ENCODE measurements around the gene POLK.
"Not testable (repeated sequence)": the region's sequence is repeated elsewhere in the genome, so short reads cannot be mapped to it uniquely, and the experiment has no call there.

POLK gene

DNA sequence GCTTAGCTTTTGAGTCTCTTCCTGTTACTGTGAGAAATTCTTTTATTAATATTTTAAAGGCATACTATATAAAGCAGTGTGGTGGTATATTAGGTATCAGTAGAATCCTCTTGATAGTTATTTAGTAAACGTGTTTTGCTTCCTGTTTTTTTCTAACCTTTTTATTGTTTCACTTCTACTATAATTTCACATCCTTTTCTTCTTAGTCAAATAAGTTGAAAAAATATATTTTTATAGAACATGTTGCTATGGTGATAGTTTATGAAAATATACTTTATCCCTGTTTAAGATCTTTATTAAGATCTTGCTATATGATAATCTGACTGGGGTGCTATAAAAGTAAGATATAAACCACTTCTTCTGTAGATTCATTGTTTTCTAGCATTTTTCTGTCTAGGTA is 2.1 kb downstream of the POLK start:
- TF ChIP-seq POLR2AphosphoS5 (IDR thresholded peaks at IDR 0.05; ENCODE audit: low read depth, low read length) (no peak), TAF1 (IDR thresholded peaks at IDR 0.05; ENCODE audit: borderline replicate concordance, low read depth, low read length) (no peak), POLR2A (IDR thresholded peaks at IDR 0.05; ENCODE audit: low read depth, low read length) (no peak)
- DNase-seq (ENCODE audit: insufficient read length) (no peak), FAIRE-seq (peak; percentile 51)

DNA sequence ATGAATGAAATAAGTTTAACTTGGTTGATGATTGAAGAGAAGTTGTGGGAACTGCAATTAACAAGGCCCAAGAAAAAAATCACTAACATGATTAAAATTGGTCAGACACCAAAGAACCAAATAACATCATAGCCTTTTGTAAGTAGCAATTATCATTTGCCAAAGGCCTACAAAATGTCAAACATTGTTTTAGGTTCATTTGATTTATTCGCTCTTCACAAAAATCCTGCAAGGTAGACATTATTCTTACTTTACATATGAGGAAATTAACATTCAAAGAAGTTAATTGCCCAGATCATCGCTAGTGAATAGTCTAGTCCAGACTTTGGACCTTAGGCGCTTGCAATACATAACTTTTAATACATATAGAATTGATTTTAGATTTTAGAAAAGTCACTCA is 2.6 kb downstream of the POLK start:
- FAIRE-seq = peak; percentile 64
- TF ChIP-seq POLR2A (IDR thresholded peaks at IDR 0.05; ENCODE audit: low read depth, low read length) = no peak
- no peak for TF ChIP-seq POLR2AphosphoS5 (IDR thresholded peaks at IDR 0.05; ENCODE audit: low read depth, low read length)
- no peak for TF ChIP-seq TAF1 (IDR thresholded peaks at IDR 0.05; ENCODE audit: borderline replicate concordance, low read depth, low read length)

DNA sequence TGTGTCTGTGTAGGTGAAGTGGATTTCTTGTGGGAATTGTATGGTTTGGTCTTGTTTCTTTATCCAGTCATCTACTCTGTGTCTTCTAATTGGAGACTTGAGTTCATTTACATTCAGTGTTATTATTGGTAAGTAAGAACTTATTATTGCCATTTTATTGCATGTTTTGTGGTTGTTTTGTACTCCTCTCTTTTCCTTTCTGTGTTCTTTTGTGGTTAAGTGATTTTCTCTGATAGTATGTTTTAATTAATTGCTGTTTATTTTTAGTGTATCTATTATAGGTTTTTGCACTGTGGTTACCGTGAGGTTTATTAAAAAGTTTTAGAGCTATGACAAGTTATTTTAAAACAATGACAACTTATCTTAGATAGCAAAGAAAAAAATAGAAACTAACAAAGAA is 8.1 kb downstream of the POLK start:
- TF ChIP-seq POLR2A (IDR thresholded peaks at IDR 0.05; ENCODE audit: low read depth, low read length) = no peak
- no peak for TF ChIP-seq TAF1 (IDR thresholded peaks at IDR 0.05; ENCODE audit: borderline replicate concordance, low read depth, low read length)
- no peak for TF ChIP-seq POLR2AphosphoS5 (IDR thresholded peaks at IDR 0.05; ENCODE audit: low read depth, low read length)
- no peak for DNase-seq (ENCODE audit: insufficient read length)
- FAIRE-seq = no peak

More for the DNA sequence above, 2.6 kb downstream of the POLK start:
- DNase-seq (ENCODE audit: insufficient read length) = no peak

DNA sequence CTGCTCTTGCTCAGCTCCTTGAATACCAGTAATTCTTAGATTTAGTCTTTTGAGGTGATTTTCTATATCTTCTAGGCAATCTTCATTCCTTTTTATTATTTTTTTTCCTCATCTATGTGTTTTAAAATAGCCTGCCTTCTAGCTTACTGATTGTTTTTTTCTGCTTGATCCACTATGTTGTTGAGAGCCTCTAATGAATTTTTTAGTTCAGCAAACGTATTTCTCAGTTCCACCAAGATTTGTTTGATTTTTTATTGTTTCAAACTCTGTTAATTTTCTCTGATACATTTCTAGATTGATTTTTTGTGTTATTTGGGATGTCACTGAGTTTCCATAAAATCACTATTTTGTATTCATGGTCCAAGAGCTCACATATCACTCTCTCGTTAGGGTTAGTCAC is 9.5 kb downstream of the POLK start:
- TF ChIP-seq POLR2AphosphoS5 (IDR thresholded peaks at IDR 0.05; ENCODE audit: low read depth, low read length) = no peak
- no peak for TF ChIP-seq POLR2A (IDR thresholded peaks at IDR 0.05; ENCODE audit: low read depth, low read length)
- no peak for TF ChIP-seq TAF1 (IDR thresholded peaks at IDR 0.05; ENCODE audit: borderline replicate concordance, low read depth, low read length)
- no peak for FAIRE-seq
- no peak for DNase-seq (ENCODE audit: insufficient read length)

DNA sequence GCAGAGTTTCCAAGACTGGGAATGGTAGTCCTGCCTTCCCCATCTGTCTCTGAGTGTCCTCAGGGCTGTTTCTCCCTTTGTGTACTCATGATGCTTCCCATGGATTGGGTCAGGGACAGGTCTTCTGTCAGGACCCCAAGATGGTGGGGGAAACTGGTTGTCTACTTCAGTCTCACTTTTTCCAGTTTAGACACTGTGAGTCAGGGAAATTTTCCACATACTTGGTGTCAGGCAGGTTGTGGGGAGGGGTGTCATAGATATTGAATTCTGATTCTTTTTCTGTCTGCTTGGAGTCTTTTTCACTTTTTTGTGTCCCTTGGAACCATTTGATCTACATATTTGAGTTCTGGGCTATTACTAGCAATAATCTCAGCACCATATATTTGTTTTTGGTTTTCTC is 10.3 kb downstream of the POLK start:
- FAIRE-seq (no peak), DNase-seq (ENCODE audit: insufficient read length) (no peak)
- TF ChIP-seq POLR2A (IDR thresholded peaks at IDR 0.05; ENCODE audit: low read depth, low read length) (no peak), TAF1 (IDR thresholded peaks at IDR 0.05; ENCODE audit: borderline replicate concordance, low read depth, low read length) (no peak), POLR2AphosphoS5 (IDR thresholded peaks at IDR 0.05; ENCODE audit: low read depth, low read length) (no peak)

DNA sequence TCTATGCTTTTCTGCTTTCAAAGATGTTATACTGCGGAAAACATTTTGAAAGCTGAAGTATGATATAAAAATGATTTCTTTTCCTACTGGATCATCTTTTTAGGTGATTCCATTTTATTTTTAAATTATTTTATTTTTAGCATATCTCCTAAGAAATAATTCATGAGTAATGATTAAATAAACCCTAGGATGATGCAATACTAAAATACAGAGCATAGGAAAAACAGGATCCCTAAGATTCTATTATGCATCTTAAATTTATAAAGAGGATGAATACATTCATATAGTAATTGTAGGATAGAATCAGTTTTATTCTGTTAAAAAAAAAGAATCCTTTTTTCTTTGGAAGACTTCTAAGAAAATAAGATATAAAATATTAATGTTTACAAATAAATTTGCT is 10.9 kb downstream of the POLK start:
- DNase-seq (ENCODE audit: insufficient read length) (no peak), FAIRE-seq (no peak)
- TF ChIP-seq POLR2AphosphoS5 (IDR thresholded peaks at IDR 0.05; ENCODE audit: low read depth, low read length) (no peak), TAF1 (IDR thresholded peaks at IDR 0.05; ENCODE audit: borderline replicate concordance, low read depth, low read length) (no peak), POLR2A (IDR thresholded peaks at IDR 0.05; ENCODE audit: low read depth, low read length) (no peak)

DNA sequence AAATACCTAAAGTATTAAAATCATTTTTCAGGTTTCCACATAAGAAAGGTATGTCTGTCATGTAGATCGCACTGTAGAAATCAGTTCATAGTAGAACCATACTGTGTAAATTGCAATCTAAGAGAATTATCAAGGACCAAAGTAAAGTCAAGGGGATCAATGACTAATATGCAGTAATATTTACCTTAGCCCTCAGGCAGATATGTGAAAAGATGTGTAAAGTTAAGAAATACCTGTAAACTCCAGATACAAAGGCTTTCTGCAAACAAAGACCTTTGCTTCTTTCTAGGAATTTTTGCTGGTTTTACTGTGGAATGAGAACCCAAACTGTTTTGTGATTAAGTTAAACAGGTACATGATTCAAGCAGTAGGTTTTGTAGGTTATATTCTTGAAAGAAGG is 11.6 kb downstream of the POLK start:
- FAIRE-seq (peak; percentile 69), DNase-seq (ENCODE audit: insufficient read length) (no peak)
- no peak for TF ChIP-seq POLR2AphosphoS5 (IDR thresholded peaks at IDR 0.05; ENCODE audit: low read depth, low read length)
- TF ChIP-seq POLR2A (IDR thresholded peaks at IDR 0.05; ENCODE audit: low read depth, low read length) = no peak
- no peak for TF ChIP-seq TAF1 (IDR thresholded peaks at IDR 0.05; ENCODE audit: borderline replicate concordance, low read depth, low read length)

DNA sequence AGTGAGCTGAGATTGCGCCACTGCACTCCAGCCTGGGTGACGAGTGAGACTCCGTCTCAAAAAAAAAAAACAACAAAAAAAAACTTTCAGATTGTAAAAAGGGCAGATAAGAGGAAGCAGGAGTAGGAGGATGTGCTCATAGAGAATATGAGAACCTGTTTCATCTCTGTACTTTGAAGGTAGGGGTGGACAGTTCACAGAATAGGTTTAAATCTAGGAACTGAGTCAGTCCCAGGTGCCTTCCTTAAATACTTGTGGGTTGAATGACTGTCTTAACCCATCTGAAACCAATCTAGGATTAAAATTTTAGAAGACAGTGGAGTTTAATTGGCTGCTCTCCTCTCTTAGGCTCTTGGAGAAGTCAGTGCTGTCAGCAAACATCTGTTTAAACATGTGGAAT is 12.4 kb downstream of the POLK start:
- FAIRE-seq = peak; percentile 80
- DNase-seq (ENCODE audit: insufficient read length) = no peak
- TF ChIP-seq POLR2A (IDR thresholded peaks at IDR 0.05; ENCODE audit: low read depth, low read length) = no peak
- TF ChIP-seq TAF1 (IDR thresholded peaks at IDR 0.05; ENCODE audit: borderline replicate concordance, low read depth, low read length) = no peak
- TF ChIP-seq POLR2AphosphoS5 (IDR thresholded peaks at IDR 0.05; ENCODE audit: low read depth, low read length) = no peak

DNA sequence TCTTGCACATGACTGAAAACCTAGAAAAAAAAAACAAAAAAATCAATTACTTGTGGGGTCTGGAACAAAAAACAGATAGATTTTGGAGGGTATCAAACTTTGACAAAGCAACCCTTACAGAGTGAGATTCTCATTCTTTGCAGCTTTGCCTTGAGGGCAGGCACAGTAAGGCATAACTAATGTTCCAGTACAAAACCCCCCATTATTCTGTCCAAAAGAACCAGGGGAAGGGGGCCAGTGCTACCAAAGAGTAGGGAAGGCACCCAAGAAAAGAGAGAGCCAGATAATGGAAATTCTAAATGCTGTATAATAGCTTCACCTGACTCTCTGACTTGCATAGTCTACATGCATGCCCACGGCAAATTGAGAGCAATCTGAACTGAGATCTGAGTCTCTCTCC is 12.9 kb downstream of the POLK start:
- peak; percentile 62 for FAIRE-seq
- no peak for DNase-seq (ENCODE audit: insufficient read length)
- TF ChIP-seq POLR2A (IDR thresholded peaks at IDR 0.05; ENCODE audit: low read depth, low read length) (no peak), TAF1 (IDR thresholded peaks at IDR 0.05; ENCODE audit: borderline replicate concordance, low read depth, low read length) (no peak), POLR2AphosphoS5 (IDR thresholded peaks at IDR 0.05; ENCODE audit: low read depth, low read length) (no peak)

DNA sequence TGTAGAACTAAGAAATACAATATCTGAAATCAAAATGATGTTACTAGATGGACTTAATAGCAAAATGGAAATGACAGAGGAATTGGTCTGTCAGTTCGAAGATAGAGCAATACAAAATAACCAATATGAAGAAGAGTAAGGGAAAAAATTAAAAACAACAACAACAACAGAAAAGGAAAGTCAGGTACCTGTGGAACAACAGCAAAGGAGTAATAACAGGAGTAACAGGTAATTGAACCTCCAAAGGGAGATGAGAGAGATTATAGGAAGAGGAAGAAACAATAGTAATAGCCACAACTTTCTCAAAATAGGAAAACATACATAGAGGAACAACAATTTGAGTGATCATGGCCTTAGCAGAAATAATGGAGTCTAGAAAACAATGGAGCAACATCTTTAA is 13.7 kb downstream of the POLK start:
- TF ChIP-seq TAF1 (IDR thresholded peaks at IDR 0.05; ENCODE audit: borderline replicate concordance, low read depth, low read length) = no peak
- no peak for TF ChIP-seq POLR2AphosphoS5 (IDR thresholded peaks at IDR 0.05; ENCODE audit: low read depth, low read length)
- no peak for TF ChIP-seq POLR2A (IDR thresholded peaks at IDR 0.05; ENCODE audit: low read depth, low read length)
- DNase-seq (ENCODE audit: insufficient read length) (no peak), FAIRE-seq (no peak)

DNA sequence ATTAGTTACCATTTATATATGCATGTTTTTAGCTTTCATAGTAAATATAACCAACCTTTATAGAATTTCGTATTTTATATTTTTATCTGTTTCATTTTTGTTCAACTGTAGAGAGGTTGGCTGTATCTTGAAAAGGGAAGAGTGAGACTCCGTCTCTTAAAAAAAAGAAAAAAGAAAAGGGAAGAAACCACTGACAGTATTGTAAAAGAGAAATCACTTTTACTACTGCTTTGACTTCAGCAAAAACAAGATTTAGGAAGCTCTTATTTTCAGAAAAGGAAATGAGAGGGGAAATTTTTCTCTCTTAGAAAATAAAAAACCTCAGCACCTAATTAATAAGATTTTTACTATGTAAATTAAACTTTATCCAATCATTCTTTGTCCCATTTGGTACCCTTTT is 14.4 kb downstream of the POLK start:
- FAIRE-seq (no peak), DNase-seq (ENCODE audit: insufficient read length) (no peak)
- no peak for TF ChIP-seq POLR2AphosphoS5 (IDR thresholded peaks at IDR 0.05; ENCODE audit: low read depth, low read length)
- no peak for TF ChIP-seq POLR2A (IDR thresholded peaks at IDR 0.05; ENCODE audit: low read depth, low read length)
- no peak for TF ChIP-seq TAF1 (IDR thresholded peaks at IDR 0.05; ENCODE audit: borderline replicate concordance, low read depth, low read length)

DNA sequence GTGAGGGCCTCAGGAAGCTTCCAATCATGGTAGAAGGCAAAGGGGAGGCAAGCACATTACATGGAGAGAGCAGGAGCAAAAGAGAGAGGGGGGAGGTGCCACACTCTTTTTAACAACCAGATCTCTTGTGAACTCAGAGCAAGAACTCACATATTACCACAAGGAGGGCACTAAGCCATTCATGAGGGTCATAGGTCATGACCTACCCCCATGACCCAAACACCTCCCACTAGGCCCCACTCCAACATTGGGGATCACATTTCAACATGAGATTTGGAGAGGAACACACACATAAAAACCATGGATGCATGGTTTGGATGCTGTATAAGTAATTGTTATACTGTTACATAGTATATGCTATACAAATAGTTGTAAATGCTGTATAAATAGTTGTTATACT is 17.5 kb downstream of the POLK start:
- no peak for DNase-seq (ENCODE audit: insufficient read length)
- no peak for FAIRE-seq
- TF ChIP-seq POLR2AphosphoS5 (IDR thresholded peaks at IDR 0.05; ENCODE audit: low read depth, low read length) (no peak), TAF1 (IDR thresholded peaks at IDR 0.05; ENCODE audit: borderline replicate concordance, low read depth, low read length) (no peak), POLR2A (IDR thresholded peaks at IDR 0.05; ENCODE audit: low read depth, low read length) (no peak)

DNA sequence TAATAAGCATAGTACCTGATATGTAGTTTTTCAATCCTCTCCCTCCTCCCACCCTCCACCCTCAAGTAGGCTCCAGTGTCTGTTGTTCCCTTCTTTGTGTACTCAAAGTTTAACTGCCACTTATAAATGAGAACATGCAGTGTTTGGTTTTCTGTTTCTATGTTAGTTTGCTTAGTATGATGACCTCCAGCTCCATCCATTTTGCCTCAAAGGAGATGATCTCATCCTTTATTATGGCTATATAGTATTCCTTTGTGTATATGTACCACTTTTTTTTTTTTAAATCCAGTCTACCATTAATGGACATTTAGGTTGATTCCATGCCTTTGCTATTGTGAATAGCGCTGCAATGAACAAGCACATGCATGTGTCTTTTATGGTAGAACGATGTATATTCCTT is 20.5 kb downstream of the POLK start:
- FAIRE-seq (no peak), DNase-seq (ENCODE audit: insufficient read length) (no peak)
- no peak for TF ChIP-seq TAF1 (IDR thresholded peaks at IDR 0.05; ENCODE audit: borderline replicate concordance, low read depth, low read length)
- no peak for TF ChIP-seq POLR2AphosphoS5 (IDR thresholded peaks at IDR 0.05; ENCODE audit: low read depth, low read length)
- no peak for TF ChIP-seq POLR2A (IDR thresholded peaks at IDR 0.05; ENCODE audit: low read depth, low read length)

DNA sequence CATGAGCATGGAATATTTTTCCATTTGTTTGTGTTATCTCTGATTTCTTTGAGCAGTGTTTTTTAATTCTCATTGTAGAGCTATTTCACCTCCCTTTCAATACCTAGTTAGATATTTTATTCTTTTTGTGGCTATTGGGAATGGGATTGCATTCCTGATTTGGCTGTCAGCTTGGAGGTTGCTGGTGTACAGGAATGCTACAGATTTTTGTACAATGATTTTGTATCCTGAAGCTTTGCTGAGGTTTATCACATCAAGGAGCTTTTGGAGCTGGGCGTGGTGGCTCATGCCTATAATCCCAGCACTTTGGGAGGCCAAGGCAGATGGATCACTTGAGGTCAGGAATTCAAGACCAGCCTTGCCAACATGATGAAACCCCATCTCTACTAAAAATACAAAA is 22.0 kb downstream of the POLK start:
- not testable (repeated sequence) for FAIRE-seq; DNase-seq (ENCODE audit: insufficient read length)

Measured in GM12892 (cell line).